Activated T-cell treated with anti-CD3 and anti-CD28 coated beads for 48 hours (primary cell): ENCODE measurements around the gene C16orf86.

Experiments
- DNase-seq: peaks from one replicate; pipeline ENCODE4 v3.0.0-alpha.2; 2020; ENCODE audit warnings: low read depth

C16orf86 gene

DNA sequence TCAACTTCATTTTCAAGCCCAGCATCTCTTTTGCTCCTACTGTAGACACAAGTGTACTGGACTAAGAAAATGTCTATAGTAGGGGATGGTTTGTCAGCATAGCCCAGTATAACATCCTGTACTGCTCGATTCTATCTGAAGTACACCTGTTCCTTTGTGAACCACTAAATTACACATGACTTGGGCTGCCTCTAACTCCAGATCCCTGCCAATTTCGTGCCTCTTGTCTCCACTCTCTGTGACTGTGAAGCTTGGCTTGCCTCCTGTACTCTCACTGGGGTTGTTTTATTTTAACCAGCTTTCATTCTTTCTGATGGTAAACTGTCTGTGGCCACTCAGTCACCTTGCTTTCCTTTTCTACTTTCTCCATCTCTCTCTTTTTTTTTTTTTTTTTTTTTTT lies 28.0 kb downstream of the C16orf86 start:
- no peak for DNase-seq

DNA sequence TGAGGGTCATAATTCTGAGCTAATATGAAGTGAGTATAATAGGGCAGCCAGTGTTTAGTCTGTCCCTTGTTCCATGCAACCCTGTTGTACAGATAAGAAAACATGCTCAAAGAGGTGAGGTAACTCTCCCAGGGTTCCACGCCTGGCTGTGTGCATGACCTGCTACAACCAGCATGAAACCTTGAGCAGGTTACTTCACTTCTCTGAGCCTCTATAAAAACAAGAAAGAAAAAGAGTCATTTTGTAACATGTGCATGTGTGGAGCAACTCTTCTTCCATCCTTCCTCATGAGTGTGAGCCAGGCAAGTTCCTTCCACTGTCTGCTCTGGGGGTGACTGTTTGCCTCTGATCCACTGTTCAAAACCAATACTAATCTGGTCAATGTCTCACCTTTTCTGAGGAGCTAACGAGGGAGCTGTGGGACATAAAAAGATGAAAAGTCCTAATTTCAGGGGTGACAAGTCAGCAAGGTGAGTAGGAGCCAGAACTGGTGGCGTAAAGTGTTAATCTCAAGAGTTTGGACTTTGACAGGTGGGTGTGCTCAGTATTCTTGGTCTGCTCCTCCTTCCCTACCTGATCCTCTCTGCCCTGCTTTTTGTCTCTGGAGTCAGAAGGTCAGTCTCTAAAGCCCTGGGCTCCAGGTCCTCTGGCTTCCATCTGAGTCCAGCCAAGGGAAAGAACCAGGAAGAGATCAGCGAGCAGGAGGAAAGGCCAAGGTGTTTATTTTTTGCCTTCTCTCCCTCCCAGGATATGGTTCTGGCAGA lies 31.0 kb downstream of the C16orf86 start:
- DNase-seq = no peak

DNA sequence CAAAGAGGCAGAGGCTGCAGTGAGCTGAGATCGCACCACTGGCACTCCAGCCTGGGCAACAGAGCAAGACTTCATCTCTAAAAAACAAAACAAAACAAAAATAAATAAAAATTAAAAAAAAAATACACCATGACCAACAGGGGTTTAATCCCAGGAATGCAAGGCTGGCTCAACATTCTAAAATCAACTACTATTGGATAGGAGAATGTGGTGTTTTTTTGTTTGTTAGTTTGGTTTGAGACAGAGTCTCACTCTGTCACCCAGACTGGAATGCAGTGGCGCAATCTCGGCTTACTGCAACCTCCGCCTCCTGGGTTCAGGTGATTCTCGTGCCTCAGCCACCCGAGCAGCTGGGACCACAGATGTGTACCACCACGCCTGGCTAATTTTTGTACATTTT lies 32.7 kb downstream of the C16orf86 start:
- DNase-seq = no peak

DNA sequence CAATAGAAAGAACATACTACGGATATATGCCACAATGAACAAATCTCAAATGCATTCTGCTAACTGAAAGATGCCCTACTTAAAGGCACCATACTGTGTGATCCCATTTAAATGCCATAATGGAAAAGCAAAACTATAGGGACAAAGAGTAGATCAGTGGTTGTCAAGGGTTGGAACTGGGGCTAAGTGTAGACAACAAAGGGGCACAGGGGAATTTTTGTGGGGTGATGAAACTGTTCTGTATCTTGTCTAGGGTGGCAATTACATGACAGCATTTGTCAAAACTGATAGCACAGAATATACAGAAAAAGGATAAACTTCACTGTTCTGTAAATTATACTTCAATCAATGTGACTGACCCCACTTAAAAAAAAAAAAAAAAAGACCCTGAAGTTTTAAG lies 34.8 kb downstream of the C16orf86 start:
- DNase-seq = no peak

DNA sequence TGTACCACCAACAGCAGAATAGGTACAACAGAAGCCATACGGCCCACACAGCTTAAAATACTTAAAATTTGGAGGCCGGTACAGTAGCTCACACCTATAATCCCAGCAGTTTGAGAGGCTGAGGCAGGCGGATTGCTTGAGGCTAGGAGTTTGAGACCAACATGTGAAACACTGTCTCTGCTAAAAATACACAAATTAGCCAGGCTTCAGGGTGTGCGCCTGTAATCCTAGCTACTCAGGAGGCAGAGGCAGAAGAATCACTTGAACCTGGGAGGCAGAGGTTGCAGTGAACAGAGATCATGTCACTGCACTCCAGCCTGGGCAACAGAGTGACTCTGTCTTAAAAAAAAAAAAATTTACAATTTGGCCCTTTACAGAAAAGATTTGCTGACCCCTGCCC lies 35.5 kb downstream of the C16orf86 start:
- no peak for DNase-seq

DNA sequence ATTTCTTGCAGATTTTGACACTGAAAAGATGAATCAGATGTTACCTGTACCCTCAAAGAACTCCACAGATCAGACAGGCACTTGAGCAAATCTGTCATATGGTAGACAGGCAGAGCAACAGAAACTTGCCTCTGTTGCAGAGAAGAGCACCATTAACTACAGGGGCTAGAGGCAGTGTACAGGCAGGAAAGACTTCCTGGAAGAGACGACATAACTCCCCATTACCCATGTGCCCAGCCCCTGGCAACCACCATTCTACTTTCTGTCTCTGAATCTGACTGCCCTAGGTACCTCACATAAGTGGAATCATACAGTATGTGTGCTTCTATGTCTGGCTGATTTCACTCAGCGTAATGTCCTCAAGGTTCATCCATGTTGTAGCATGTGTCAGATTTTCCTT lies 37.0 kb downstream of the C16orf86 start:
- no peak for DNase-seq

DNA sequence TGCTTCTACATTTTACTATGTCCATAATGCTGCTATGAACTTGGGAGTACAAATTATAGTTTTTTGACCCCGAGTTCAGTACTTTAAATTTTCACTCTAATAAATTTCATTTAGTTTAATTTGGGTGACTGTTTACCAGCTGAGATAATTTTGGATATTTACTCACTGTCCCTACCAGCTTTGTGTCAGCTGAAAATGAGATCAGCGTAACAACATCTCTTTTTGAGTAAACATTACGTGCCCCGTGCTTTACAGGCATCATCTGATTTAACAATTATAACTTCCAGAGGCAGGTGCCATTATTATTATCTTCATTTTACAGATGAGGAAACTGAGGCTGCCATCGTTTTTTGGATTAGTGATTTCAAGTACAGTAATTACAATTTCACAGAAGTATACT lies 37.5 kb downstream of the C16orf86 start:
- no peak for DNase-seq

DNA sequence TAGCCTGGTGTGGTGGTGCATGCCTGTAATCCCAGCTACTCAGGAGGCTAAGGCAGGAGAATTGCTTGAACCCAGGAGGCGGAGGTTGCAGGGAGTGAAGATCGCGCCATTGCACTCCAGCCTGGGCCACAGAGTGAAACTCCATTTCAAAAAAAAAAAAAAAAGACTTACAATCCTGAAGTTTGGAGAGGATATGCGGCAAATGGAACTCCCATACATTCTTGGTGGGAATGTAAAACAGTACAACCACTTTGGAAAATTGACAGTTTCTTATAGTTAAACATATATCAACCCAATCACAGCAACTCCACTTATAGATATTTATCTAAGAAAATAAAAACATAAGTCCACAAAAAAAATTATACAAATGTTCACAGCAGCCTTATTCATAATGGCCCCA lies 40.6 kb downstream of the C16orf86 start:
- DNase-seq = no peak

DNA sequence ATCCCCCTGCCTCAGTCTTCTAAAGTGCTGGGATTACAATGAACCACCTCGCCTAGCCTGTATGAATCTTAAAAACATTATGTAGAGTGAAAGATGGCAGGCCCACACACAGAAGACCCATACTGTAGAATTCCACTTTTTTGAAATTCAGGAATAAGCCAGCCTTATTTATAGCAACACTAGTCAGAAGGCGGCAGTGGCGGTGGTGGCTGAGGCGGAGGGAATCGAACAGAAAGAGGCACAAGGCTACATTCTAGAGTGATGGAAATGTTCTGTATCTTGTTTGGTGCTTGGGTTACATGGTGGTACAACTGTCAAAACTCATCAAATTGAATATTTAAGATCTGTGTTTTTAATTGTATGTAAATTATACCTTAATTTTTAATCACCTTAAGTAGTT lies 41.2 kb downstream of the C16orf86 start:
- no peak for DNase-seq

DNA sequence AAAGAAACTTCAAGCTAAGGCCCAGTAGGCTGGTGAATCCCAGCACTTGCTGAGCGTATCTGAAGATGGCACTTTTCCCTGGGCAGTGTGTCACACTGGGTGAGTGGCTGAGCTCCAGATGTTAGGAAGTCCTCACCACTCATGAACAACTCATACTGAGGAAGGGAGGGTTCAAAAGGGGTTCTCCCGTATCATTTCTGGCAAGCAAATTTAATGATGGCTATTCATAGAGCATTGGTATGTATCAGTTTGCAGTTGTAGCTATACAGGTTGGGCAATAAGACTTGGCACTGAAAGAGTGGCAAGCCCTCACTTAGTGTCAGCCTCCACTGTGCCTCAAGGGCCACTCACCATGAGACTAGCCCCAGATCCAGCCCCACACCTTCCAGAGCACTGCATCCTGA lies 41.8 kb downstream of the C16orf86 start:
- no peak for DNase-seq

DNA sequence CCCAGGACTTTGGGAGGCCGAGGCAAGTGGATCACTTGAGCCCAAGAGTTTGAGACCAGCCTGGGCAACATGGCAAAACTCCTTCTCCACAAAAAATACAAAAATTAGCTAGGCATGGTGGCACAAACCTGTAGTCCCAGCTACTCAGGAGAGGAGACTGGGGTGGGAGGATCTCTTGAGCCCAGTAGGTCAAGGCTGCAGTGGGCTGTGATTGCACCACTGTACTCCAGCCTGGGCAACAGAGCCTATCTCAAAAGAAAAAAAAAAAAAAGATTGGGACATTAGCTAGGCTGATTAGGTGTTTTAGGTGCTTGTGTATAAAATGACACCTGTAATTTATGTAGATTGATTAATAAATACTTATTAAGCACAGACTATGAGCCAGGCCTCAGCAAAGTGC lies 42.4 kb downstream of the C16orf86 start:
- no peak for DNase-seq

DNA sequence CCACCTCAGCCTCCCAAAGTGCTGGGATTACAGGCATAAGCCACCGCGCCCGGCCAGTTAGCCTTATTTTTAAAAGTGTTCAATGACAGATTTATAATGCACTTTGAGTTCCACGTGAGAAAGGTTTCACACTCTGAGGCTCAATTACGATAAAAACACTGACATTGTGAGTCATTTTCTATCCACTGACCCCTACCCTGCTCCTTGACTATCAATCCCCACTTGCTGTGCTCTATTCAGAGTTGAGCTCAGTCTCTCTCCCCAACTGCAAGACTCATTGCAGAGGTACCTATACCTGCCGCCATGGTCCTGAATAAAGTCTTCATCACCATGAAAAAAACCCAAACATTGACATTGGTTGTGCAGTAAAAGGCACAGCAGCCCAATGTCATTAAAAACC lies 44.0 kb downstream of the C16orf86 start:
- no peak for DNase-seq

DNA sequence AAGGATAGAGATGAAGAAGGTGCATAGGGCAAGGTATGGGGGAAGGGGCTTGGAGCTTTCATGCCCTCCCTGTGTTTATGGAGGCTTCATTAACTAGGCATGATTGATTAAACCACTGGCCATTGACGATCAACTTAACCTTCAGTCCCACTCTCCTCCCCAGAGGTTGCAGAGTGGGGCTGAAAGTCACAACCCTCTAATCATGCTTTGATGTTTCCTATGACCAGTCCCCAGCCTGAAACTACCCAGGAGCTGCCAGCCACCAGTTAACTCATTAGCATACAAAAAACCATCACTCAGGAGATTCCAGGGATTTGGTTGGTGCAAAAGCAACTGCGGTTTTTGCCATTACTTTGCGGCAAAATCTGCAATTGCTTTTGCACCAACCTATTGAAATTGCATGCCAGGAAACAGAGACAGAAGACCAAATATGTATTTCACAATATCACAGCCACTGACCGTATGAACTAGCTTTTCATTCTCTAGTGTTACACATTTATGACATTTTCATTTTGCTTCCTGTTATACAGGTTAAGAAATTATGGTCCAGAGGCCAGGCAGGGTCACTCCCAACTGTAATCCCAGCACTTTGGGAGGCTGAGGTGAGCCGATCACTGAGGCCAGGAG lies 47.1 kb downstream of the C16orf86 start:
- DNase-seq = no peak

DNA sequence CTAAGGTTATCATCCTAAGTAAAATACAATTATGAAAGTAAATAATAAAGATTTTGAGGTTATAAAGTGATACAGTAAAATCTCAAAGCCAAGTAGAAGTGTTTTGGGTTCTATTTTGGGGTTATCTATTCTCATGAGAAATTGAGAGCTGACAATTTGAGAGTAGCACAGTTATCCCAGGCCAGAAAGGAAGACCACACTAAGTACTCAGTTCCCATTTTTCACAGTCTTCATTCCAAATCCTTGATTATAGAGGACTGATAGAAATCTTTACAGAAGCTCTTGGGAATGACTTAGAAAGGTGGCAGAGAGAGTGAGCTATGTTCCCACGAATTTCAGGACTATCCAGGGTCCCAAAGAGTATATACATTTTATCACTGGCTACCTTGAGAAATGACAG lies 47.9 kb downstream of the C16orf86 start:
- DNase-seq = no peak

DNA sequence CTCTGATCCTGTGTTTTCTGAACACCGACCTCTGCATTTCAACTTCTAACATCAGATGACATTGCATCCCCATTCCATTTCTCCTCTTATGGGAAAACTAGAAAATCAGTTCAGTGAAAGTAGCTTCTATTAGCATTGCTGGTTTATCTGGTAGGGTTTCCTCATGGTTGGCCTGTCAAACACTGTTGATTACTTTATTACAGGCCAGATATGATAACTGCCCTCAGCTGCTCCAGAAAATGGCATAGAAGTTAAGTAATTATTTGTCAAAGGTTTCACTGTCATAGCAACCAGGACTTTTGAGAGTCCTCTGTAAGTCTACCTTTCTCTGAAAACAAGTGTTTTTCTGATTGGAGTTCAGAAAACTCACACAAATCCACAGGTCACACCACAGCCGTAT lies 49.5 kb downstream of the C16orf86 start:
- DNase-seq = no peak
